Activated naive CD8-positive, alpha-beta T cell treated with anti-CD3 and anti-CD28 coated beads, Interleukin-2, amount 10 ng/mL, durations not matched to agents 7 days and 5 days (primary cell): ENCODE data around the gene ANKS1A. TPM values are rescaled to one million over a fixed set of nuclear protein-coding genes. Genes with fewer than 3 reads are reported as not detected.
"Not testable (repeated sequence)": the region's sequence is repeated elsewhere in the genome, so short reads cannot be mapped to it uniquely, and the experiment has no call there.

Experiments used
- ATAC-seq: fragments of 150-1000 bp; cut with Tn5 transposase; one replicate; pipeline ENCODE4 v1.10.0; 2021; ENCODE audit warnings: low read depth, moderate library complexity
- POLR2A ChIA-PET: fragments of 350-600 bp; sonication (Branson Sonifier 250); formaldehyde crosslinking; loops from one replicate; lab custom pipeline; 2021; ENCODE audit warnings: antibody characterized with exemption; lab: Charles Lee
- DNase-seq: peaks from one replicate; pipeline ENCODE4 v3.0.0; 2021
- H3K27ac Mint-ChIP-seq: one replicate; pipeline ENCODE4 v1.8.0; 2022; ENCODE audit warnings: mild to moderate bottlenecking, mixed read lengths
- H3K27me3 Mint-ChIP-seq: one replicate; pipeline ENCODE4 v1.8.0; 2022; ENCODE audit warnings: mild to moderate bottlenecking, moderate library complexity, mixed read lengths
- H3K36me3 Mint-ChIP-seq: one replicate; pipeline ENCODE4 v1.8.0; 2021; ENCODE audit warnings: mild to moderate bottlenecking, mixed read lengths
- H3K4me1 Mint-ChIP-seq: one replicate; pipeline ENCODE4 v1.8.0; 2021; ENCODE audit warnings: mixed read lengths
- H3K4me3 Mint-ChIP-seq: one replicate; pipeline ENCODE4 v1.8.0; 2022; ENCODE audit warnings: mild to moderate bottlenecking, moderate library complexity, mixed read lengths
- H3K9me3 Mint-ChIP-seq: one replicate; pipeline ENCODE4 v1.8.0; 2021; ENCODE audit warnings: mixed read lengths
- total RNA-seq, 2 experiments: library from RNA; stranded (reverse); gene quantifications; one replicate each; pipeline ENCODE4 v1.2.3, GENCODE V29; 2021

Gene ANKS1A
- total RNA-seq, 2 experiments from 2014 or later, result 8.1 to 9.3 TPM

DNA sequence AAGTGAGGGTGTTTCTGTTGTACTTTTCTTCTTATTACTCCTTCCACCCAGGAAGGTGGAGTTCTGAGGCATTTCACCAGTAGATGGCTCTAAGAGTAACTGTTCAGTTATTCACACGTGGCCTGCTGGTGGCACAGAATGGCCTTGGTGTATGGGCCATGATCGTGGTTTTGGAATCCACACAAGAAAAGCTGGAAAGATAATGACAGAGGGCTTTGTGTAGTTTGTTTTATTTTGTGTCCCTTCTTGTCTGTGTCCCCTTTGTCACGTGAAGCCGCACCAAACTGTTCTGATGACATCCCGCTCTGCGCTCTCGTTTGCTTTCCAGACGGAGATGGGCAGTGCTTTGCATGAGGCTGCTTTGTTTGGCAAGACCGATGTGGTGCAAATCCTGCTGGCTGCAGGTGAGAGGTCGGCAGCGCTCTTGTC, 93.4 kb downstream of the ANKS1A start:
- ATAC-seq, result no peak
- Mint-ChIP-seq H3K4me3 (no peak overlapping the region), H3K36me3 (peaks cover 3% of the 10 kb centered on the region), H3K4me1 (no peaks in the 10 kb centered on the region), H3K27me3 (no peaks in the 10 kb centered on the region), H3K9me3 (no peaks in the 10 kb centered on the region), H3K27ac (no peak overlapping the region)
- DNase-seq, result no peak
- POLR2A ChIA-PET, result no interaction called here

DNA sequence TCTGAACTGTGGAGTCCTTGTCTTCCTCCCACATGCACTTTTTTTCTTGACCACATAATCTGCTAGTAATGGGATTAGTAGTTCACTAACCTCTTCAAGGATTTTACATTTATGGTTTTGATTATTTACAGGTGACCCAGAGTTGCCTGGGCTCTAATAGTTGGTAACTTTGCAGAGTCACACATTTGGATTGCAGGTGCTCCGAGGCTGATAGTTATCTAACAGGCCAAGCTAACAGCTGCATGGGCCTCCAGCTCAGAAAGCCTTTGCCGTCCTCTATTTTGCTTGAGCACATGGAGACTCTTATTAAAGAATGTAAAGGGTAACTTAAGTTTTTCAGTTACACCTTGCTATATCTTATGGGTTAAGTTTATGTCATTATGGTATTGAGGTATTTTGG, 95.4 kb downstream of the ANKS1A start:
- Mint-ChIP-seq H3K4me1 (no peaks in the 10 kb centered on the region), H3K4me3 (no peak overlapping the region), H3K36me3 (peaks cover 3% of the 10 kb centered on the region), H3K27me3 (no peaks in the 10 kb centered on the region), H3K27ac (no peak overlapping the region), H3K9me3 (no peaks in the 10 kb centered on the region)
- no peak for DNase-seq
- POLR2A ChIA-PET, result no interaction called here
- ATAC-seq, result no peak

DNA sequence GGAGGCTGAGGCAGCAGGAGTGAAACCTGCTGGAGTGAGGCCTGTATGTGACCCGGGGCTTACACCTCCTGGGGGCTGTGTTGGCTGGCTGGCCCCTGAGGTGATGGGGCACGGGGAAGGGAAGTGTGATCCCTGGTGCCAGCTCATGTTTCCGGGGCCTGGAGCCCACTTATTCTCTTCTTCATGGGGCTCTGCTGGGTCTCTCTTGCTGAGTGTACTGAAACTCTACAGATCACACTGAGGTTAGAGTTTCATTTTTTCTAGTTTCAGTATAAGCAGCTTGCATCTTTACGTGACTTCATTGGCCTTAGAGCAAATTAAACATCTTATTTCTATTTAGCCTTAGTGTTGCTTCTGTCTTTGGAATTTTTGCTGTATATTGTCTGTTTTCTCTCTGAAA, 96.2 kb downstream of the ANKS1A start:
- H3K4me1 Mint-ChIP-seq, result no peaks in the 10 kb centered on the region
- H3K4me3 Mint-ChIP-seq, result no peak overlapping the region
- ATAC-seq (no peak), DNase-seq (no peak)
- POLR2A ChIA-PET, result no interaction called here
- H3K36me3 Mint-ChIP-seq, result peaks cover 3% of the 10 kb centered on the region
- no peak overlapping the region for H3K27ac Mint-ChIP-seq
- no peaks in the 10 kb centered on the region for H3K9me3 Mint-ChIP-seq
- H3K27me3 Mint-ChIP-seq, result no peaks in the 10 kb centered on the region

DNA sequence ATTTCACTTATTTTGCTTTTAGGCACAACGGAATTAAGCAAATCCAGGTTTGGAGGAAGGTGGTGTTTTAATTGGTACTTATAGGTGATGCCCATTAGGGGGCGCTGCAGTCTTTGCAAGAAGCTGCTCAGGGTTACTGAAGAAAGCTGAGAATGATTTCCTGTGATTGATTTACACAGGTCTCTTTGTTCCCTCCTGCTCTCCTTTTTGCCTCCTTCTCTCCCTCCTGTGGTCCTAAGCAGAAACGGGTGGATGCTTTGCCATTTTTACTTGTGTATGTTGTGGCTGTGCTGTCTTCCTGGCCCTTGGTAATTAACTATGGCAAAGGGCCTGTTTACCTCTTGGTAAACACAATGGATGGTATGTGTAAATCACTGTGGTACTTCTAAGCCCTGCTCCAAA, 97.8 kb downstream of the ANKS1A start:
- peak; percentile 52 for ATAC-seq
- POLR2A ChIA-PET, result no interaction called here
- no peaks in the 10 kb centered on the region for H3K4me1 Mint-ChIP-seq
- DNase-seq, result peak; percentile 56
- no peaks in the 10 kb centered on the region for H3K27me3 Mint-ChIP-seq
- no peak overlapping the region for H3K4me3 Mint-ChIP-seq
- peaks cover 3% of the 10 kb centered on the region for H3K36me3 Mint-ChIP-seq
- H3K27ac Mint-ChIP-seq, result no peak overlapping the region
- H3K9me3 Mint-ChIP-seq, result no peaks in the 10 kb centered on the region

DNA sequence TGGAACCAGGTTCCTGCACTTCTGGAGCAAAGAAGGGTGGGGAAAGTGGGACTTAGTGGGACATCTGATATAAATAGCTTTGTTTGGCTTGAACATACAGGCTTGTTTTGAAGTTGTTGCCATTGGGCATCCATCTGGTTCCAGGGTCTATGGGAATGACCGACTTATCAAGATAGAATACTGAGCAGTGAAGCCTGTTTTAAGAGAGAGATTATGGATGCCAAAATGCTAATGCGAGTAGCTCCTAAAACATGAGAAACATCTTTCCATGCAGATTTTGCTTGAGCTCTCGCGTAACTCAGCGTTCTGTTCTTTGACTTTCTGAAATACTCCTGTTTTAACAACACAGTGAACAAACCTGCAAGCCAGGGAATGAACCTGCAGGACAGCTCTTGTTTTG, 98.5 kb downstream of the ANKS1A start:
- no peak overlapping the region for H3K4me3 Mint-ChIP-seq
- H3K4me1 Mint-ChIP-seq, result no peaks in the 10 kb centered on the region
- peaks cover 1% of the 10 kb centered on the region for H3K36me3 Mint-ChIP-seq
- no peak for DNase-seq
- POLR2A ChIA-PET, result no interaction called here
- no peaks in the 10 kb centered on the region for H3K9me3 Mint-ChIP-seq
- no peak for ATAC-seq
- no peak overlapping the region for H3K27ac Mint-ChIP-seq
- H3K27me3 Mint-ChIP-seq, result no peaks in the 10 kb centered on the region

DNA sequence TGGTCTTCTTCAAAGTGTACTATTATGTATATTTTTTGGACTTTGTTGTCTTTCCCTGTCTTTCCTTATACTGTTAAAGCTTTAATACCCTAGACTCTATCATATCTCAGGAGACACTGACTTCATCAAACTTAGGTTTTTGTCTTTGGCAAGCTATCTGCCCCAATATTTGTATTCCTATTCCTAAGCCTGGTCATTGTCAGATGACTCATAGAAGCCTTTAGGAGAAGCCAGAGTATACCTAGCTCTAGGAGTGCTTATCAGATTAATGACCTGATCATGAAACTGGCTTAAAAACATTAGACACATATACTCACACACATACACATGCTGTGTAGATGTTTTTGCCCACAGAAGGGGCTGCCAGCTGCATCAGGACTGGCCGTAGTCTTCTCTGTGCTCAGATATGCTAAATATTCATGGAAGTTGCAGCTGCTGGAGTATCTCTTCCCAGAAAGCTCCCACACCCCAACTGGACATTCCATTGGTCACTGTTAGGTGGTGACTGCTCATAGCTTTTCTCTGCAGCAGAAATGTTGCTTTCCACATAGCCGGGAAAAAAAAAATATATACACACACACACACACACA, 102.0 kb downstream of the ANKS1A start:
- H3K4me1 Mint-ChIP-seq, result no peaks in the 10 kb centered on the region
- H3K4me3 Mint-ChIP-seq, result no peak overlapping the region
- DNase-seq (no peak), ATAC-seq (no peak)
- POLR2A ChIA-PET, result no interaction called here
- no peak overlapping the region for H3K27ac Mint-ChIP-seq
- H3K36me3 Mint-ChIP-seq, result no peaks in the 10 kb centered on the region
- no peaks in the 10 kb centered on the region for H3K27me3 Mint-ChIP-seq
- H3K9me3 Mint-ChIP-seq, result no peaks in the 10 kb centered on the region

DNA sequence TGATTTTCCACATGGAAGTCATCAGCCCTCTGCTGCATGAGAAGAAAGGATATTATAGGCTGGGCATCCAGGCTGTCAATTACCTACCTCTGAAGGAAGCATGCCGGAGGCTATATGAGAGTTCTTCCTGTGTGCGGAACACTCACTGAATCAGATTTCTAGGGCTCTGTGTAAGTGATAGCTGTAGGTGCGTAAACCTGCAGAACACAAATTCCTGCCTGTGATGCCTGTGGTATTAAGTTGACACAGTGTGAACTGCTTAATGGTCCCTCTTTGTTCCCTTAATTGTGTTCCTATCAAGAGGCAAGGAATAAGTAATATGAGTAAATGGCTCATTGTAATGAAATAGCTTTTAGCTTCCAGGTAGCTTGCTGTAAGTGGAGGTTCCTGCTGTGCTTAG, 103.3 kb downstream of the ANKS1A start:
- DNase-seq, result no peak
- Mint-ChIP-seq H3K27ac (no peak overlapping the region), H3K4me3 (no peak overlapping the region), H3K36me3 (no peaks in the 10 kb centered on the region), H3K9me3 (no peaks in the 10 kb centered on the region), H3K4me1 (no peaks in the 10 kb centered on the region), H3K27me3 (no peaks in the 10 kb centered on the region)
- ATAC-seq, result no peak
- POLR2A ChIA-PET, result no interaction called here

DNA sequence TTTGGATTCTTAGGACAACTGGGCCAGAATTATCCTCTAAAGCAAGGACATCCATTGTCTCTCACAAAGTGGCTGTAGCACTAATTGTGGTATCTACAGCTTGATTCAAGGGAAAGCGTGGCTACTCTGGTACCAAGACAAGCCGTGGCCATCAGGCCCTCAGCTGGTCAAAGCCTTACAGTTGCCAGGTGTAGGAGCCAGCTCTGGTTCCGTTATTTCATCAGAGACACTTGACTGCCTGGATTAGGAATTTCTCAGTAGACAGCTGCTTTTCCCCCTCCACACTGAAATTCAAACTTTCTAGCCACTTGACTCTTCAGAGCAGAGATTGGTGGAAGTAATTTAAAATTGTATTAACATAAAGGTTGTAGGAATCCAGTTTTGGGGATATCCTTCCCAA, 104.2 kb downstream of the ANKS1A start:
- H3K36me3 Mint-ChIP-seq, result no peaks in the 10 kb centered on the region

DNA sequence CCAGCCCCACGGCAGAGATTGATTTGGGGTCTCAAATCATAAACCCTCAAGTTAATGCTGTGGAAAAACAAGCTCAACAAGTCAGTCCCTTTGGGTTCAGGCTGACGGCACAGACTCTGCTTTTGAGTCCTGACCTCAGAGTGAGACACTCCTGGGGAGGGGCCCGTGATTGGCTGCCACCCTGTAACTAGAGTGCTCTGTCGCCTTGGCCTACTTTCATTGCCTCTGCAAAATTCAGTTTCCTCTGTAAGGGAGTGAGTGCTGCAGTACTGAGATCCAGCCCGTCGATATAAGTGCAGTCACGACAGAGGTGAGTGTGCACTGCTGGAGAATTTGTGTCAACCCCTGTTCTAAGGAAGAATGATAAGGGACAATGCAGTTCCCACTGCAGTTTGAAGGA, 105.6 kb downstream of the ANKS1A start:
- Mint-ChIP-seq H3K9me3 (no peaks in the 10 kb centered on the region), H3K4me1 (peaks cover 1% of the 10 kb centered on the region), H3K27me3 (no peaks in the 10 kb centered on the region), H3K36me3 (peaks cover 2% of the 10 kb centered on the region), H3K27ac (no peak overlapping the region), H3K4me3 (no peak overlapping the region)
- ATAC-seq, result no peak
- POLR2A ChIA-PET, result no interaction called here
- DNase-seq, result no peak

More for the DNA sequence above, 104.2 kb downstream of the ANKS1A start:
- no peak overlapping the region for H3K27ac Mint-ChIP-seq
- H3K9me3 Mint-ChIP-seq, result no peaks in the 10 kb centered on the region
- POLR2A ChIA-PET, result no interaction called here
- H3K27me3 Mint-ChIP-seq, result no peaks in the 10 kb centered on the region
- no peak for ATAC-seq
- no peaks in the 10 kb centered on the region for H3K4me1 Mint-ChIP-seq
- DNase-seq, result no peak
- H3K4me3 Mint-ChIP-seq, result no peak overlapping the region

DNA sequence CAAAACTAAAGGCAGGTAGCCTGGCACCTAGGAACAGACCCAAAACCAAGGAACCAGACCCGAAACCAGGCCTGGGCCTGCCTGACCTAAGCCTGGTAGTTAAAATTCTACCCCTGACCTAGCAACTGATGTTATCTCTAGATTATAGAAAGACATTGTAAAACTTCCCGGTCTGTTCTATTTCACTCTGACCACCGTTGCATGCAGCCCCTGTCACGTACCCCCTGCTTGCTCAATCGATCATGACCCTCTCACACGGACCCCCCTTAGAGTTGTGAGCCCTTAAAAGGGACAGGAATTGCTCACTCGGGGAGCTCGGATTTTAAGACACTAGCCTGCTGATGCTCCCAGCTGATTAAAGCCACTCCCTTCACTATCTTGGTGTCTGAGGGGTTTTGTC, 109.4 kb downstream of the ANKS1A start:
- ATAC-seq, H3K27me3 Mint-ChIP-seq, H3K27ac Mint-ChIP-seq, H3K4me1 Mint-ChIP-seq, H3K9me3 Mint-ChIP-seq, DNase-seq, H3K36me3 Mint-ChIP-seq, POLR2A ChIA-PET, H3K4me3 Mint-ChIP-seq: not testable (repeated sequence)

DNA sequence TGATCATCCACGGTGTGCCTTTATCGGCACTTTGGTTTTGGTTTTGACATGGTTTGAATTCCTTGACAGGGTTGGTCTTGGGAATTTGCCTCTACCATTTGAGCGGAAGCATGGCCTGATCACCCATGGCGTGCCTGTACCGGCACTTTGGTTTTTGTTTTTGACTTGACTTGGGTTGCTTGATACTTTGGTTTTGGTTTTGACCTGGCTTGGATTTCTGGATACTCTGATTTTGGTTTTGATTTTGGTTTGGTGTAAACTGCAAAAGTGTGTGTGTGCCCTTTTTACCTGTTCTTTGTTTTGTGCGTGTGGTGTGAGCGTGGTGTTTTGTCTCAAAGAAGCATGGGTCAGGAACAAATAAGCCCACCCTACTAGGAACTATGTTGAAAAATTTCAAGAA, 110.1 kb downstream of the ANKS1A start:
- H3K9me3 Mint-ChIP-seq, H3K27ac Mint-ChIP-seq, H3K36me3 Mint-ChIP-seq, ATAC-seq, H3K27me3 Mint-ChIP-seq, H3K4me3 Mint-ChIP-seq, DNase-seq, POLR2A ChIA-PET, H3K4me1 Mint-ChIP-seq: not testable (repeated sequence)

DNA sequence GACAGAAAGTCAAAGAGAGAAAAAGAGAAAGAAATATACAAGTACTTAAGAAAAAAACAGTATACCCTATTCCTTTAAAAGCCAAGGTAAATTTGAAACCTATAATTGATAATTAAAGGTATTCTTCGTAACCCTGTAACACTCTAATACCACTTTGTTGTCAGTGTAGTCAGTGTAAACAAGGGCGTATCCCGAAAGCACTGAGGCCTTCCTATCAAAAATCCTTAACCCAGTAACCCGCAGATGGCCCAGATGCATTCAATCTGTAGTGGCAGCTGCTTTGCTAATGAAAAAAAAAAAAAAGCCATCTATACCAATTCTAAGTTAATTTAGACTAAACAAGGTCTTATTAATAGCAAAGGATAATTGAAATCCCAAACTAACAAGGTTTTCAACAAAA, 110.9 kb downstream of the ANKS1A start:
- H3K27ac Mint-ChIP-seq, H3K9me3 Mint-ChIP-seq, H3K36me3 Mint-ChIP-seq, H3K4me1 Mint-ChIP-seq, H3K27me3 Mint-ChIP-seq, ATAC-seq, DNase-seq, POLR2A ChIA-PET, H3K4me3 Mint-ChIP-seq: not testable (repeated sequence)

DNA sequence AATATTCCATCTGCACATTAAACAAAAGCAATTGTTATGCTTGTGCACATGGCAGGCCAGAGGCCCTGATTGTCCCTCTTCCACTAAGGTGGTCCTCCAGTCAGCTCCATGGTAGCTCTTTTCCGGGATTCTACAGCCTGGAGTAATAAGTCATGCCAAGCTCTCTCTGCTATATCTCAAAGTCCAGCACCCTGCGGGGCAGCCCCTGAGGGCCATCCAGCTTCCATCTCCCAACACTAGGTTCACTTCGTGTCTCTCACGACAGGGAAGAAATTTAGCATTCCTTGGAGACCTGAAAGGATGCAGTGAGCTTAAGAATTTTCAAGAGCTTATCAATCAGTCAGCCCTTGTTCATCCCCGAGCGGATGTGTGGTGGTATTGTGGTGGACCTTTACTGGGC, 112.3 kb downstream of the ANKS1A start:
- H3K9me3 Mint-ChIP-seq, ATAC-seq, POLR2A ChIA-PET: not testable (repeated sequence)

DNA sequence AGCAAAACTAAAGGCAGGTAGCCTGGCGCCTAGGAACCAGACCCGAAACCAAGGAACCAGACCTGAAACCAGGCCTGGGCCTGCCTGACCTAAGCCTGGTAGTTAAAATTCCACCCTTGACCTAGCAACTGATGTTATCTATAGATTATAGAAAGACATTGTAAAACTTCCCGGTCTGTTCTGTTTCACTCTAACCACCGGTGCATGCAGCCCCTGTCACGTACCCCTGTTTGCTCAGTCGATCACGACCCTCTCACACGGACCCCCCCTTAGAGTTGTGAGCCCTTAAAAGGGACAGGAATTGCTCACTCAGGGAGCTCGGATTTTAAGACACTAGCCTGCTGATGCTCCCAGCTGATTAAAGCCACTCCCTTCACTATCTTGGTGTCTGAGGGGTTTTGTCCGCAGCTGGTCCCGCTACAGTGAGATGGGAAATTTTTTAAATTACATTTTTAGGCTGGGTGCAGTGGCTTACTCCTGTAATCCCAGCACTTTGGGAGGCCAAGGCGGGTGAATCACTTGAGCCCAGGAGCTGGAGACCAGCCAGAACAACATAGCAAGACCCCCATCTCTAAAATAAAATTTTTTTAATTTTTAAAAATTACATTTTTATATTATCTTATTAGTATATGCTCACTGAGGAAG, 115.0 kb downstream of the ANKS1A start:
- H3K36me3 Mint-ChIP-seq, H3K27ac Mint-ChIP-seq, H3K4me3 Mint-ChIP-seq, H3K4me1 Mint-ChIP-seq, DNase-seq, ATAC-seq, H3K9me3 Mint-ChIP-seq, H3K27me3 Mint-ChIP-seq, POLR2A ChIA-PET: not testable (repeated sequence)

More for the DNA sequence above, 112.3 kb downstream of the ANKS1A start:
- not testable (repeated sequence) for H3K27ac Mint-ChIP-seq, H3K4me3 Mint-ChIP-seq, DNase-seq, H3K27me3 Mint-ChIP-seq, H3K36me3 Mint-ChIP-seq, H3K4me1 Mint-ChIP-seq
